ENCODE data around the gene AHCTF1.
A peak's percentile ranks its signal among the peaks of the same experiment; 100 is the strongest.

The AHCTF1 gene

GRCh38 chr1:246931549-246932365 lies at the start of gene AHCTF1:
Gene AHCTF1 (minus strand): TSS chr1:246931948. CDS start chr1:246918370, 13,578 bp downstream.
- peak; percentile 90 for DNase-seq

- DNase-seq: no peak
These were observed 47.0 kb upstream of the AHCTF1 start for GRCh38 chr1:246978785-246979184.

GRCh38 chr1:246978281-246978680 lies 46.5 kb upstream of the AHCTF1 start:
- DNase-seq: no peak

- DNase-seq: no peak
These were observed 40.2 kb upstream of the AHCTF1 start for GRCh38 chr1:246971969-246972368.

GRCh38 chr1:246971090-246971721 lies 39.5 kb upstream of the AHCTF1 start:
- DNase-seq: no peak

GRCh38 chr1:246969621-246970020 lies 37.9 kb upstream of the AHCTF1 start:
- no peak for DNase-seq

GRCh38 chr1:246966502-246966901 lies 34.8 kb upstream of the AHCTF1 start:
- no peak for DNase-seq

- DNase-seq: peak; percentile 96
These were observed 28.4 kb upstream of the AHCTF1 start for GRCh38 chr1:246959944-246960693.

GRCh38 chr1:246954126-246954525 lies 22.4 kb upstream of the AHCTF1 start:
- no peak for DNase-seq

- DNase-seq: no peak
These were observed 19.7 kb upstream of the AHCTF1 start for GRCh38 chr1:246951413-246951812.

- DNase-seq: no peak
These were observed 18.2 kb upstream of the AHCTF1 start for GRCh38 chr1:246949956-246950355.

- no peak for DNase-seq
These were observed 15.5 kb upstream of the AHCTF1 start for GRCh38 chr1:246947255-246947654.

GRCh38 chr1:246946366-246946765 lies 14.6 kb upstream of the AHCTF1 start:
- no peak for DNase-seq

GRCh38 chr1:246934765-246935164 lies 3.0 kb upstream of the AHCTF1 start:
- DNase-seq: no peak

- DNase-seq: no peak
These were observed 2.1 kb upstream of the AHCTF1 start for GRCh38 chr1:246933893-246934292.

- no peak for DNase-seq
These were observed 585 bp upstream of the AHCTF1 start for GRCh38 chr1:246932366-246932700.

- no peak for DNase-seq
These were observed 759 bp downstream of the AHCTF1 start for GRCh38 chr1:246930830-246931548.

- DNase-seq: no peak
These were observed 5.6 kb downstream of the AHCTF1 start for GRCh38 chr1:246925997-246926626.

- DNase-seq: no peak
These were observed 7.8 kb downstream of the AHCTF1 start for GRCh38 chr1:246923900-246924299.

GRCh38 chr1:246923482-246923881 lies 8.3 kb downstream of the AHCTF1 start:
- no peak for DNase-seq

- no peak for DNase-seq
These were observed 10.3 kb downstream of the AHCTF1 start for GRCh38 chr1:246921481-246921880.

GRCh38 chr1:246919902-246920301 lies 11.8 kb downstream of the AHCTF1 start:
- no peak for DNase-seq
